BE2C (cell line): Measurements from ENCODE around the gene TOP1.

ENCODE experiments used
- DNase-seq: peaks from one replicate; pipeline ENCODE4 v3.0.0-alpha.2; 2020
- H3K27me3 ChIP-seq: fragments of 250-450 bp; sonication (Bioruptor Pico); 2 replicates; pipeline ENCODE4 v1.5.1; 2020; ENCODE audit warnings: mild to moderate bottlenecking
- H3K36me3 ChIP-seq: fragments of 250-450 bp; sonication (Bioruptor Pico); 2 replicates; pipeline ENCODE4 v1.5.1; 2020; ENCODE audit warnings: mild to moderate bottlenecking
- H3K4me1 ChIP-seq: fragments of 250-450 bp; sonication (Bioruptor Pico); 2 replicates; pipeline ENCODE4 v1.5.1; 2020
- H3K4me3 ChIP-seq: 2 replicates; pipeline ENCODE4 v1.5.1; 2011; ENCODE audit warnings: low read depth, low read length
- H3K9me3 ChIP-seq: fragments of 250-450 bp; sonication (Bioruptor Pico); 2 replicates; pipeline ENCODE4 v1.5.1; 2020
- TF ChIP-seq, protein P1 (sequence below): IDR thresholded peaks from 2 replicates; pipeline ENCODE4 v1.5.1; 2012; ENCODE audit warnings: mild to moderate bottlenecking, low read depth, low read length

The TOP1 gene

DNA sequence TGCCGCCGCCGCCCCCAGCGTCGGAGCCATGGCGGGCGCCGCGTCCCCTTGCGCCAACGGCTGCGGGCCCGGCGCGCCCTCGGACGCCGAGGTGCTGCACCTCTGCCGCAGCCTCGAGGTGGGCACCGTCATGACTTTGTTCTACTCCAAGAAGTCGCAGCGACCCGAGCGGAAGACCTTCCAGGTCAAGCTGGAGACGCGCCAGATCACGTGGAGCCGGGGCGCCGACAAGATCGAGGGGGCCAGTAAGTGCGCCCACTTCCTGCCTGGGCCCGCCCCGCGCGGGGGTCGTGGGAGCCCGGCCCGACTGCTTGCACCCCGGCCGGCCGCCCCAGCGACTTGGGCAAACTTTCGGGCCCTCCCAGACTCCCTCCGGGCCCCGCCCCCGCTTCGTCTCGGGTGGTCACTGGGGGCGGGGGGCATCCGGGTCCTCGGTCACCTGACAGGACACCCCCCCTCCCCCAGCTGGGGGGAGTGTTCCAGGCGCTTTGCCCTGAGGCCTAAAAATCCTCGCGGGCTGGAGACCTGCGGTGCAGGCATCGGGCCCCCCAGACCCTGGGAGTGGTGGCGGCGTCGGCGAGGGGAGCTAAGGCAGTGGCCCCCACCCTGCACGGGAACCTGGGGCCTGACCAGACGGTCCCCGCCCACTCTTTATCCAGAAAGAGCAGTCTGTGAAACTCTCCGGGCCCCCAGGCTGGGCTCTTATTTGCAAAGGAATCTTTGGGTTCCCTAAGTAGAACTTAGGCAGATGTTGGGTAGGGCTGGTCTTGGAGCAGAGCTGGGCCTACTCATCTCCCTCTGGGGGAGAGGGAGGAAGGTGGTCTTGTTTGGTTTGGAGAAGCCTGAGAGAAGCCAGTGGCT, 109.2 kb downstream of the TOP1 start:
- TF ChIP-seq, protein P1, sequence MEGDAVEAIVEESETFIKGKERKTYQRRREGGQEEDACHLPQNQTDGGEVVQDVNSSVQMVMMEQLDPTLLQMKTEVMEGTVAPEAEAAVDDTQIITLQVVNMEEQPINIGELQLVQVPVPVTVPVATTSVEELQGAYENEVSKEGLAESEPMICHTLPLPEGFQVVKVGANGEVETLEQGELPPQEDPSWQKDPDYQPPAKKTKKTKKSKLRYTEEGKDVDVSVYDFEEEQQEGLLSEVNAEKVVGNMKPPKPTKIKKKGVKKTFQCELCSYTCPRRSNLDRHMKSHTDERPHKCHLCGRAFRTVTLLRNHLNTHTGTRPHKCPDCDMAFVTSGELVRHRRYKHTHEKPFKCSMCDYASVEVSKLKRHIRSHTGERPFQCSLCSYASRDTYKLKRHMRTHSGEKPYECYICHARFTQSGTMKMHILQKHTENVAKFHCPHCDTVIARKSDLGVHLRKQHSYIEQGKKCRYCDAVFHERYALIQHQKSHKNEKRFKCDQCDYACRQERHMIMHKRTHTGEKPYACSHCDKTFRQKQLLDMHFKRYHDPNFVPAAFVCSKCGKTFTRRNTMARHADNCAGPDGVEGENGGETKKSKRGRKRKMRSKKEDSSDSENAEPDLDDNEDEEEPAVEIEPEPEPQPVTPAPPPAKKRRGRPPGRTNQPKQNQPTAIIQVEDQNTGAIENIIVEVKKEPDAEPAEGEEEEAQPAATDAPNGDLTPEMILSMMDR, result no peak
- Histone ChIP-seq H3K27me3 (no peaks in the 10 kb centered on the region), H3K4me1 (peaks cover 4% of the 10 kb centered on the region; the same call in 1 of the 2 replicates), H3K9me3 (no peaks in the 10 kb centered on the region), H3K36me3 (0 out of 2 replicates have a peak, but pooled peaks cover 3% of the 10 kb centered on the region), H3K4me3 (peak overlapping the region; percentile 75)
- peak; percentile 84 for DNase-seq

DNA sequence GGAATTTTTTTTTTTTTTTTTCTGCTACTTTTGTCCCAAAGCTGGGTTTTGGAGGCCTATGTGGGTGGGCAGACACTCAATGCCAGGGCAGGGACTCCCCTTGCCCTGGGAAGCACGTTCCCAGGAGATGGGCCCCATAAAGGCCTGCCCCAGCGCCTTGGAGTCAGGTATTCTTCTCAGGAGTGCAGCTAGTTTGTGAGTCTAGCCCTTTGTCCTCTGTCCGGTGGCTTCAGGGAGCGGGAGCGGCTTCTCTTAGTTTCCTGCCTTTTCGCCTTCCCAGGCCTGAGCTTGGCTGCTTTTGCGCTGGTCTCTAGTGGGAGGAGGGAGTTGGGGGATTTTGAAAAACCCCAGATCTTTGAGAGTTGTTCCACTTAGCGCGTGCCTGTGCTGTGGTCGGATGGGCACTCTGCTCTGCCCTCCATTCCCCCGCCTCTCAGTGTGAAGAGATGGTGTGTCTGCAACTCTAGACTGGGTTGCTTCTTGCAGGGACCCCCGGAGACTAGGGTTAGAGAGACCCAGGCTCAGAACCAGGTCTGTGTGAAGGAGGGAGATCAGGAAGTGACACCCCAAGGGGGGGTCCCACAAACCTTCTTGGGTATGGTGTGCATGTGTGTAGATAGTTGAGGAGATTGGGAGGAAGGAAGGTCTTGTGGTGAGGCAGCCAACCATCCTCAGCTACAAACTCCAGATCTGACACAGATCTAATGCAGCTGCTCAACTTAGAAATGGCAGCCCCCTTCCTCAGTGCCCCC, 110.0 kb downstream of the TOP1 start:
- Histone ChIP-seq H3K4me1 (peaks cover 4% of the 10 kb centered on the region; the same call in 1 of the 2 replicates), H3K4me3 (peak overlapping the region; percentile 75), H3K9me3 (no peaks in the 10 kb centered on the region), H3K36me3 (0 out of 2 replicates have a peak, but pooled peaks cover 3% of the 10 kb centered on the region), H3K27me3 (no peaks in the 10 kb centered on the region)
- TF ChIP-seq, protein P1, result no peak
- DNase-seq, result no peak

DNA sequence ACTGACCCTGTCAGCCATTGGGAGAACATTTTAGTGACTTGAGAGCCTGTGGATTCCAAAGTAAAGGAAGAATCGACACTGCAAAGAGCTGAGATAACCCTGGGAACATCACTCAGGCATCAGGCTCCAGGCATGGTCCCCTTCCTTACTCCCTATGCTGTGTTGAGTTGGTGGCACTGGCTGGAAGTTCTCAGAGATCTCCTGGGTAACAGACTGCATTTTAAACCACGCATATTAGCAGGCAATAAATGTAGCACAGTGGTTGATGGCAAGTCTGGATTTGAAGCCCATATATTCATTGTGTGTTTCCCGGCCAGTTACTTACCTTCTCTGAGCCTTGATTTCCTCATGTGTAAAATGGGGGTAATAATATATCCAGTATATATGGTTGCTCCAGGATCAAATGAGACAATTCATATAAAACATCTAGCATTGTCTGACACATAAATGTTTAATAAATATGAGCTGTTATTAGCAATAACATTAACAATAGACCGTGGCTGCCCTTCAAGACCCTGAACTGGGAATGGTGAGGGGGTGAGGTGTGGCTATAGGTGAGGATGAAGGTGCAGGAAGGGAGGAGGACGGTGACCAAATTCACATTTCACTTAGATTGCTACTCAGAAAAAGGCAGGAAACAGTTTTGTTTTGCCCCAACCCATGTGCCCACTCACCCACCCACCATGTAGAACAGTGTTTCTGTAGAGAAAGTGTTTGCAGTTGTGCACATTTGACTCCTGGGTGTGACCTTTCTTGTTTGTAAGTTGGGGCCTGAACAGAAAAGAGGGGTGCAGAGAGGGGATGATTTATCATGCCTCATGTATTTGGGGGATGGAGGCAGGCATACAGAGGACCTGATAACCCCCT, 110.8 kb downstream of the TOP1 start:
- H3K4me3 ChIP-seq, result peak overlapping the region; percentile 75
- peaks cover 4% of the 10 kb centered on the region; the same call in 1 of the 2 replicates for H3K4me1 ChIP-seq
- H3K27me3 ChIP-seq, result no peaks in the 10 kb centered on the region
- TF ChIP-seq, protein P1, result no peak
- 0 out of 2 replicates have a peak, but pooled peaks cover 3% of the 10 kb centered on the region for H3K36me3 ChIP-seq
- no peaks in the 10 kb centered on the region for H3K9me3 ChIP-seq
- no peak for DNase-seq

DNA sequence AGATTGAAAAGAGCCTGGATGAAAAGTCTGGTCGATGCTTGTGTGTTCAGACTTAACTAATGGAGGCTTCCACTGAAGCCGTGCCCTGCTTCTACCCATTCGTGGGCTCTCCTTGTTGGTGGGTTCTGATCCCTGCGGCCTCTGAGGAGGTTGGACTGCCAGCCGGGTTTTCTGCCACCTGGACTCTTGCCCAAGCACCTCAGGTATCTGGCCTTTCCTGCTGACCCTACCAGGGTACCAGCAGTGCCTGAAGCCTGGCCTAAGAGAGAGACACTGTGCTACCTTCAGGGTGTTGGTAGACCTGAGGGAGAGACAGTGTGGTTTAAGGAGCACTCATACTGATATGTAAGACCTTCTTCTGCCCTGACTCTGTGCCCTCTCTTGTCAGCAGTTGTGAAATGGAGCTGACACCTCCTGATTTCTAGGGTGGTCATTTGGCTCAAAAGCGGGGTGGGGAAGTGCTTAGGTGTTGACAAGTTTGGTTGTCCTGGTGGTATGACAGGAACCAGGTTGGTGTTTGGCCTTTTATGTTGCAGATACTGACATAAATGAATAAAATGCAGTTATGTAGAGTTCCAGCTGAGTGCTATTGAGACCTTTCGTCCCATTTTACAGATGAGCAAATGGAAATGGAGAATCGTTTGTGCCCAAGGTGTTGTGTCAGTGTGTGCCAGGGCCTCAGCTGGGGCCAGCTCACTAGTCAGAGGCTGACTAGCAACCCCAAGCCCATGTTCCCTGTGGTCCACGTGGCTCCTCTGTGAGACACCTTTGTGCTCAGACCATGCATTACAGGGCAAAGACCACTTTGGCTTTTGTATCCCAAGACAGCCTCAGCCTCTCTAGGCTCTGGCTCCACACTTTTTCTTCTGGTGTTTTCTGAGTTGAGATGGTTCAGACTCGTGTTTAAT, 111.9 kb downstream of the TOP1 start:
- TF ChIP-seq, protein P1, result no peak
- DNase-seq, result no peak
- no peaks in the 10 kb centered on the region for H3K27me3 ChIP-seq
- H3K36me3 ChIP-seq, result 0 out of 2 replicates have a peak, but pooled peaks cover 3% of the 10 kb centered on the region
- no peak overlapping the region for H3K4me3 ChIP-seq
- peaks cover 4% of the 10 kb centered on the region; the same call in 1 of the 2 replicates for H3K4me1 ChIP-seq
- no peaks in the 10 kb centered on the region for H3K9me3 ChIP-seq
